NCI-H69 (cell line): ENCODE data around the gene PI16.

Source experiments
- DNase-seq: peaks from one replicate; lab custom pipeline; 2025; lab: John Stamatoyannopoulos, UW

The PI16 gene

GRCh38 chr6:36957773-36958271 is 3.3 kb downstream of the PI16 start:
- no peak for DNase-seq

GRCh38 chr6:36958775-36959554 is 4.4 kb downstream of the PI16 start:
- DNase-seq, result no peak

GRCh38 chr6:36959555-36960250 is 5.2 kb downstream of the PI16 start:
- no peak for DNase-seq

- no peak for DNase-seq
These were observed 7.2 kb downstream of the PI16 start for GRCh38 chr6:36961441-36962435.

DNA sequence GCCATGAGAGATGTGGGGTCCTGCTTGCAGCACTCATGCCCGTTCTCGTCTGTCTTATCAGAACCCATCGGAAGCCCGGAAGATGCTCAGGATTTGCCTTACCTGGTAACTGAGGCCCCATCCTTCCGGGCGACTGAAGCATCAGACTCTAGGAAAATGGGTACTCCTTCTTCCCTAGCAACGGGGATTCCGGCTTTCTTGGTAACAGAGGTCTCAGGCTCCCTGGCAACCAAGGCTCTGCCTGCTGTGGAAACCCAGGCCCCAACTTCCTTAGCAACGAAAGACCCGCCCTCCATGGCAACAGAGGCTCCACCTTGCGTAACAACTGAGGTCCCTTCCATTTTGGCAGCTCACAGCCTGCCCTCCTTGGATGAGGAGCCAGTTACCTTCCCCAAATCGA is 8.3 kb downstream of the PI16 start:
- peak; percentile 69 for DNase-seq

DNA sequence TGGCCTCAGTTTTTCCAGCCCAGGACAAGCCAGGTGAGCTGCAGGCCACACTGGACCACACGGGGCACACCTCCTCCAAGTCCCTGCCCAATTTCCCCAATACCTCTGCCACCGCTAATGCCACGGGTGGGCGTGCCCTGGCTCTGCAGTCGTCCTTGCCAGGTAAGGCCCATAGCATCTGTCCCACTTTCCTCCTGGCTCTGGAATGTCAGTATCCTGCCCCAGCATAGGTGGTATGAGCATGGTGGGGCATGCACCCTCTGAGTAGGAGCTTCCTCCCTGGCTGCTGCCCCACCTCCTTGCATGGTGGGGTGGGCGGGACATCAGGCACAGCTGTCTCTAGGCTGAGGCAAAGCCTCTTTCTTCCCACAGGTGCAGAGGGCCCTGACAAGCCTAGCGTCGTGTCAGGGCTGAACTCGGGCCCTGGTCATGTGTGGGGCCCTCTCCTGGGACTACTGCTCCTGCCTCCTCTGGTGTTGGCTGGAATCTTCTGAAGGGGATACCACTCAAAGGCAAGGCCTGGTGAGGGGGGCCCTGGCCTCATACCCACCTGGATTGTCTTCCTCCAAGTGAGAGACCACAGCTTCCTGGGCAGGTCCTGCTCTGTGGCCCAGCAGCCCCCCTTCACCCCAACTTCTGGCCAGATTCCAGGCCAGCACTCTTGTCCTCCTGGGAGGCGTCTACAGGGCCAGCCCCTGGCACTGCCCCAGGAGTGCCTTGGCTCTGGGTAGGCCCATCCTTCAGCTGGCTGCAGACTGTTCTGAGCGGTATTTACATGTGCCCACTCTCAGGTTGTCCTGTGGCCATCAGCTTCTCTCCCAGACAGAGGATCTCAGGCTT is 9.1 kb downstream of the PI16 start:
- peak; percentile 58 for DNase-seq

DNA sequence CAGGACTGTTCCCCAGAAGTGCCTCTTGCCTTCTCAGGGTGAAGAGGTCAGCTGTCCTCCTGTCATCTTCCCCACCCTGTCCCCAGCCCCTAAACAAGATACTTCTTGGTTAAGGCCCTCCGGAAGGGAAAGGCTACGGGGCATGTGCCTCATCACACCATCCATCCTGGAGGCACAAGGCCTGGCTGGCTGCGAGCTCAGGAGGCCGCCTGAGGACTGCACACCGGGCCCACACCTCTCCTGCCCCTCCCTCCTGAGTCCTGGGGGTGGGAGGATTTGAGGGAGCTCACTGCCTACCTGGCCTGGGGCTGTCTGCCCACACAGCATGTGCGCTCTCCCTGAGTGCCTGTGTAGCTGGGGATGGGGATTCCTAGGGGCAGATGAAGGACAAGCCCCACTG is 9.8 kb downstream of the PI16 start:
- DNase-seq, result no peak

DNA sequence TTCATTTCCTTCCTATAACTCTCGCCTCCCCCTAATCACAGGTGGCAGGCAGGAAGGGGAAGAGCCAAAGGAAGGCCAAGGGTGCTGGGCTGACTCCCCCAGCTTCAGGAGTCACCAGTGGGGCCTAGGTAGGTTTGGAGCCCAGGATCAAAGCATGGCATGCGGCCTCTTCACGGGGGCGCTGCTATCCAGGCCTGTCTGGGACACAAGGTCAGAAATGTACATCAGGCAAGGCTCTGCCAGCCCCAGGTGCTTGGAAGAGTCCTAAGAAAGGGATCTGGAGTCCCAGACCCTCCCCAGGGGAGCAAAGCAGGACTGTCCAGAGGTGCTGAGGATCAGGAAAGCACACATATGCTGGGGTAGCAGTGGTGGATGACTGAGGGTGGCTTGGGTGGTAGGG is 10.4 kb downstream of the PI16 start:
- no peak for DNase-seq

GRCh38 chr6:36967301-36967700 is 12.8 kb downstream of the PI16 start:
- DNase-seq, result no peak

GRCh38 chr6:36967757-36968156 is 13.2 kb downstream of the PI16 start:
- DNase-seq, result no peak

DNA sequence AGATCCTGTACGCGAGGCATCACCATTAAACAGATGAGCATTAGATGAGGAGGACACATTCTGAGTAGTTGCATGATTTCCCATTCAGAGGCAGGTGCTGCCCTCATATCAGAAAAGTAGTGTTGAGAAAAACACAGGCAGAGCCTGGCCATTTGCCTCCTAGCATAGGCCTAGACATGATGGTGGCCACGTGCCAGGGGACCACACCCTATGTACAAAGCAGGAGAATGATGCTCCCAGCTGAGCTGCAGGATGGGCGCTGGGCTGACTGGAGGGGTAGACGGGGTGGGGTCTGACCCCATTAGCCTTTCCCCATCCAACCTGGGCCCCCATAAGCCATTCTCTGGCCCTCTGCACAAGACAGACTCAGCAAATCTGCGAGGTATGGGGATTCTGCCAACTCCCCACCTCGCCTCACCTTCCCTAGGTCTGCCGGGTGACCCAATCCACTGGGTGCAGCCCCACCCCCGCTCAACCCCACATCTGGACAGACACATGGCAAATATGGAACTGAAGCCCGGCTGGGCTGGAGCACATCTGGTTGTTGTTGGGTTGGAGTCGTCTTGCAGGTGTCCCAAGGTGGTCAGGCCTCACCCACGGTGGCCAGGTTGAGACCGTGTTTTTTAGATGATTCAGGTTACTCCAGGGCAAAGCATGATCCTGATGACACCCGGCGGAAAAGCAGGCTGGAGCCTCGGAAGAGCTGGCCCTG is 13.9 kb downstream of the PI16 start:
- DNase-seq, result peak; percentile 62

GRCh38 chr6:36969240-36969691 is 14.7 kb downstream of the PI16 start:
- DNase-seq, result no peak

- DNase-seq, result no peak
These were observed 15.7 kb downstream of the PI16 start for GRCh38 chr6:36969988-36970891.

- no peak for DNase-seq
These were observed 16.6 kb downstream of the PI16 start for GRCh38 chr6:36970892-36971842.

DNA sequence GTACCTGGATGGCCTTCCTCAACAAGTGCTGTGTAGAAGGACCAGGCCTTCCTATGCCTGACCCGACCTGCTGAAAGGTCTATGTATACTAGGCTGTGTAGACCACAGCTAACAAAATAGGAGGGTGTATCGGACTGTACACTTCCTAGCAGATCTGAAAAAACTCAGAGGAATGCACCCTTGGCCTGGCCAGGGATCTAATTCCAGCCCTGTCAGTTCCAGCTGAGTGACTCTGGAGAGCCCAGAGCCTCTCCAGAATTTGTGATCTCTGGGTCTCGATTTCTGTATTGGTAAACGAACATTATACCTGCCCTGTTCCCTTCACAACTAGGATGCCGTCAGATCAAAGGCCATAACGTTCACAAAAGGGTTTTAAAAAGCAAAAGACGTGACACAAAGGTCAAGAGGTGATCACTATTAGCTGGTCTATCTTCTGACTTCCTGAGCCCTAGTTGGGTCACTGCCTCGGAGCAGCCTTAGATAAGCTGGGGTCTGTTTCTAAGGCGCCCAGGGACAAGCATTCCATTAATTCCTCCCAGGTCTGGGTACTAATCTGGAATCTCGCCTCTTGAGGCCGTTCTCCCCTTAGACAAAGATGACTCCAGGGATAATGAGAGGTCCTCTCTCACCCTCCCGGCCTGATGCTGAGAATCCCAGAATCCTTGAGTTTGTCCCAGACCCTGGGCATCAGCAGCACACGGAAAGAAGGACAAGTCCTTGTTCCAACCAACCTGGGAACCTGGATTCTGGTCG is 17.6 kb downstream of the PI16 start:
- DNase-seq, result no peak

- DNase-seq, result no peak
These were observed 18.7 kb downstream of the PI16 start for GRCh38 chr6:36973190-36973589.

- DNase-seq, result no peak
These were observed 19.1 kb downstream of the PI16 start for GRCh38 chr6:36973647-36974046.
